ENCODE measurements around the gene CFAP45.
A peak's percentile ranks its signal among the peaks of the same experiment; 100 is the strongest.

Gene CFAP45

DNA sequence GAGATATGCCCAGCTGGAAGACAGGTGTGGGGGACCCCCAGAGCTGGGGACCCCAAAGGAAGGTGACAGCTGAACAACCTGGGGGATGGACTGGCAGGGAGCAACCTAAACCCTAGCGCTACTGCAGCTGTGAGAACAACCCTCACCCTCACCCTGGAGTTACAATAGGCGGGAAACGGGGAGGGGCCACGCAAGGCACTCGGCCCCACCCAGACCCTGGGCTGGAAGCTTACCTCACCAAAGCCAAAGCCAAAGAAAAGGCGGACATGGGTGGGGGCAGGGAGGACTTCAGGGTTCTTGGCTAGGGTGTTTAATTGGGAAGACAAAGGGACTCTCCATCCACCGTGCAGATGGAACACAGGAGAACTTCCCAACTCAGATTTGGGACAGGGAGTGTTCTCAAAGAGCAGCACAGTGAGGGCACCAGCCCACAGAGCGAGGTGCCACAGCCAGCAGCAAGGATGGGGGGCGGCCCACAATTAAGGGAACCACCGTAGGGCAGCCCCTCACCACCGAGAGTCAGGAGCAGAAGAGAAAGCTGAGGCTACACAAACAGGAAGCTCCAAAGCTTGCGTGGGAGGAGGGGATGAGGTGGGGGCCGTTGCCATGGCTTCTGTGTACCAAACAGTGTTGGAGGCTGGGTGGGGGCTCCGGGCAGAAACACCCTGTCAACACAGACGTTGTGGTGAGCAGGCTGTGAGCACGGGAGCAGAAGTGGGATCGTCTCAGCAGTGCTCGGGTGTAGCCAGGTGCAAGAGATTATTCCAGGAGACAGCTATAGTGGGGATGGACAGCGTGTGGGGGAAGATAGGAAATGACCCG is 23.4 kb upstream of the CFAP45 start:
- DNase-seq, result peak; percentile 64

GRCh38 chr1:159922511-159923202 is 22.7 kb upstream of the CFAP45 start:
- DNase-seq, result no peak

- DNase-seq, result no peak
Observed at GRCh38 chr1:159921700-159922504, 21.9 kb upstream of the CFAP45 start.

DNA sequence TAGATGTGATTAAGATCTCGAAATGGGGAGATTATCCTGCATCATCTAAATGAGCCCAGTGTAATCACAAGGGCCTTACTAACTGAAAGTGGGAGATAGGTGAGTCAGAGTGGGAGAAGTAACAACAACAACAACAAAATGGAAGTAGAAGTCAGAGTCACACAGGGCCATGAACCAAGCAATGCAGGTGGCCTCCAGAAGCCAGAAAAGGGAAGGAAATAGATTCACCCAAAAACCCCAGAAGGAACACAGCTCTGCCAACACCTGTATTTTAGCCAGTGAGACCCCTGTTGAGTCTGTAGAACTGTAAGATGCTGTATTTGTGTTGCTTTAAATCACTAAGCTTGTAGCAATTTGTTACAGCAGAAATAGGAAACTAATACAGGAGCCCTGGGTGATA is 21.3 kb upstream of the CFAP45 start:
- DNase-seq, result no peak

DNA sequence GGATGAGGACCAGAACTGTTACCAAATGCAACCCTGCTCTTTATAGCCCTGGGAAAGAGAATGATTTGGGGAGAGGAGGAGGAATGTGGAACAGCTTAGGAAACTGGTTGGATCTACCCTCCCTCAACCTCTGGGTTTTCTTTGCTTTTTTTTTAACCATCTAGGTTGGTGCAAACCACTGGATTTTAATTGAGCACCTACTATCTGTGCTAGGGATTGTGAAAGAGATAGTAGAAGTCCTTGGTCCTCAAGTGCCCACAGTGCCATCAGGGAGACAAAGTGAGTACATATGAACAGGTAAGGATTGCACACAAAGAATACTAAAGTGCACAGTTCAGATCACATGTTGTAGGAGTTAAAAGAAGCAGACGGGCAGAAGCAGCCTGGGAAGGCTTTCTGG is 20.7 kb upstream of the CFAP45 start:
- DNase-seq, result no peak

DNA sequence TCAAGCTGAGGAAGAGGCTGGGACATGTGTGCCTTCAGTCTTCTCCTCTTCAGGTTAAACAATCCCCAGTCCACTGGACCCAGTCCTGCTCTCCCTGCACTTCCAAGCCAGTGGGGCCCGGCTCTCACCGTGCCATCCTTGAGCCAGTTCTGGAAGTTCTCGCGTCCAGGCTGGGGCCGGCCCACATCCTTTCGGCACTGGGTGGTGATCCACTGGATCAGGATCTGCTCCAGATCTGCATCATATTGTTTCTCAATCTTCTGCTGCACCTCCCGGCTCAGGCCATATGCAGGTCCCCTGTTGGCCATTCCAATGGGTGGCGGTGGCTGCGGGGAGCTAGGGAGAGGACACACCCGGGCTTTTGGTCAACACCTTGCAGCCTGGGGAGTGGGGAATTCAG is 20.2 kb upstream of the CFAP45 start:
- no peak for DNase-seq

- DNase-seq, result no peak
Observed at GRCh38 chr1:159919236-159919865, 19.4 kb upstream of the CFAP45 start.

DNA sequence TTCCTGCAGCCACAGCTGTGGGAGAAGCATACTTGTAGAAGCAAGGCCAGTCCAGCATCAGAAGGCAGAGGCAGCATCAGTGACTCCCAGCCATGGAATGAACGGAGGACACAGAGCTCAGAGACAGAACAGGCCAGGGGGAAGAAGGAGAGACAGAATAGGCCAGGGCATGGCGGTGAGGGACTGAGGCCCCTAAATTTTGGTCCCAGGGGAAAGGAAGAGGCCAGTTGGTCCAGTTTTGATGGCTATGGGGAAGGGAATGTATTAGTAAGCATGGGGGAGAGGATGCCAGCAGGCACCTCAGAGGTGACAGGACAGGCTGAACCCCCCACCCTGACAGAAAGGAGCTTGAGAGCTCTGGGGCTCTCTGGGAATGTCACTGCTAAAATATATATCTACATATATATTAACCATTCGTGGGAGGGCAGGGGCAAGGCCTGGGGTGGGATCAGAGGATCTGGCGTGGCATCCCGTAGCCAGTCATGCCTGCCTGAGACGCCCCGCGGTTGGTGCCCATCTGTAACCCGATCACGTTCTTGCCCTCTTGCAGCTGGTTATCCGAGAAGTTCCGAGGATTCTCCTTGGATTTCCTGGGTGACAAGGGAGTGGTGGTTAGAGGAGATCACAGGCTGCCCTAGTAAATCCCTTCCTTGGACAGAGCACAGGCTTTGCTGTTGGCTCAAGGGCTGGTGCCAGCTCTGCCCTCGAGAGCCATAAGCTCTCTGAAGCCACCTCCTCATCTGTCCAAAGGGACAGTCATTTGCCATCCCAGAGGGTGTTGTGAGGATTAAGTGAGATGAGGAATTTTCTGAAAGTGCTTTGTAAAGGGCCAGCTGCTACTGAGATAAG is 18.6 kb upstream of the CFAP45 start:
- DNase-seq, result no peak

- no peak for DNase-seq
Observed at GRCh38 chr1:159917533-159918351, 17.8 kb upstream of the CFAP45 start.

DNA sequence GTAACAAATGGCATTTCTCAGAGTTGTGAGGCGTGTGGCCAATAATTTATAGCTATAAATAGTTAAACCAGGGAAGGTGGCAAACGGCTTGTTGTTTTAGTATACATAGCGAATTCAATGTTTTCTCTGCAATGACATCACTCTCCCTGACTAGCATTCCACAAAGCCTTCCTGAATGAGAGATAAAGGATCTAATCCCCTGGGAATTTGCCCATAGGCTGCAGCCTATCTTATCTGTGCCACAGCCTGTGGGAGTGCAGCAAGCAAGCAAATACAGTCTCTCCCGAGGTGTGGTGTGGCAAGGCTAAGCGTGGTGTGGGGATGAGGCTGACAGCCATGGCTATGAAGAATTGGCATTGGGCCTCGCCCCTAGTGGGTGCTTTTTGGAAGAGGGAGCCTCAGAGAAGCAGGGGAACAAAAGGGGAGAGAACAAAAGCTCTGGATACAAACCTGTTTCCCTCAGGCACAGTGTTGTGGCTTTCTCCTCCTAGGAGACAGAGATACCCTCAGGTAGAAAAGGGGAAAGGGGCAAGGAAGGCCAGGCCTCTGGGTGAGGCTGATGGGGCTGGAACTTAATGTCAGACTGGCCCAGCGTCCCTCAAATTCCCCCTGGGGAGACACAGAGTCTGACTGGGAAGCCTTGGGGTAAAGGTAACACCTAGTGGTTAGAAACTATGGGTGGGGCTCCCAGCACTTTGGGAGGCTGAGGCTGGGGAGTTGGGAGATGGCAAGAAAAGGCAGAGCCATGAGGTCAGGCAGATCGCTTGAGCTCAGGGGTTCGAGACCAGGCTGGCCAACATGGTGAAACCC is 16.5 kb upstream of the CFAP45 start:
- DNase-seq, result no peak

DNA sequence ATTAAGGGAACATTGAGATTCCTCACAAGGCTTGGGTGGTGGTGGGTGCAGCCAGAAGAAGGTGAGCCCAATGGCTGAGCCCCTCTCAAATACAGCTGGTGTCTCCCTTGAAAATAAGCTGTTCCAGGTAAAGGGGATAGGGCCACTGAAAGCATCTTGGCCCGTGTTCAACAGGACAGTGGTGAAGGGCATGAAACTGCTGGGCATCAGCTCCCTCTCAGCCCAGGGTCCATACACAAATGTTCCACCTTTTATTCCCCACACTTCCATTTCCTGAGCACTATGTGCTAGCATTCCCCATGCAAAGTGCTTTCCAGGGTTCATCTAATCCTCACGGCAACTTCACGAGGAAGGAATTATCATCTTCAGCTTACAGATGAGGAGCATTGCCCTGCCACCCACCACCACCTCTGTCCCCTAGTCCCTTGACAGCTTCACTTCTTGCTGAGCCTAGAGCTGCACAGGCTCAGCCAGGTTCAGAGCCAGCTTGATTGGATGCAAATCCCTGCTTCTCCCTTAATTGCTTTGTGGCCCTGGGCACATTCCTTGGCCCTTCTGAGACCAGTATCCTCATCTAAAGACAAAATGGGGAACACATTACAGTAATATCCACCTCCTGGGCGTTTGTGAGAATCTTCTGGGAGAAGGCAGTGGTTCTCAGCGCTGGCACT is 15.7 kb upstream of the CFAP45 start:
- DNase-seq, result no peak

GRCh38 chr1:159914252-159915018 is 14.5 kb upstream of the CFAP45 start:
- DNase-seq, result no peak

- DNase-seq, result no peak
Observed at GRCh38 chr1:159913451-159914192, 13.7 kb upstream of the CFAP45 start.

DNA sequence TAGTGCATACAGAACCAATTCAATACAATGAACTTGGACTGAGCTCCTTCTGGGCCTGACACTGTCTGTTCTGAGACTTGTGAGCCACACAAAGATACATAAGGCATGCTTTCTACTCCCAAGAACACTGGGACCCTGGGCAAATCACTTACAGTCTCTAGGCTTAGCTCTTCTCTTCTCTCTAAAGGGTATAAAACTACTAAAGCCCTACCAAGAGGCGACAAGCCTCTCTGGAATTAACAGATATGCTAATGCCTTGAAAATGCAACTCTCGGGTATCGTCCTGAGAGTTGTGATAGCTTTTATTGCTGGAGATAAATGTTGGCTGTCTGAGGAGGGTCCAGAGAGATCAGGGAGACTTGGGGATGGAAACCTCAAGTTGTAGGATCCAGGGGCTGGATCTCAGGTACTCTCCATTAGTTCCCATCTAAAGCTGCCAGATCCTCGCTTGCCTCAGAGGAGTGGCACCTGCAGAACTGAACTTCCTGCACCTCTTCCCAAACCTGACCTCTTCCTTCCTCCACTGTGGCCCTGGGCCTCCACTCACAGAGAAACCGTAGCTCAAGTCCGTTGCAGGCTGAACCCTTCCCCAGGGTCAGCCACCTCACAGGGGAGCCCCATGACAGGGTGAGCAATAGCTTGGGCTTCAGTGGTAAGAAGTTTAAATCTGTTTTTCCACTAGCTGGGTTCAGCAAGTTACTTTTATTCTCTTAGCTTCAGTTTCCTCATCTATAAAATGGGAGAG is 11.5 kb upstream of the CFAP45 start:
- no peak for DNase-seq

DNA sequence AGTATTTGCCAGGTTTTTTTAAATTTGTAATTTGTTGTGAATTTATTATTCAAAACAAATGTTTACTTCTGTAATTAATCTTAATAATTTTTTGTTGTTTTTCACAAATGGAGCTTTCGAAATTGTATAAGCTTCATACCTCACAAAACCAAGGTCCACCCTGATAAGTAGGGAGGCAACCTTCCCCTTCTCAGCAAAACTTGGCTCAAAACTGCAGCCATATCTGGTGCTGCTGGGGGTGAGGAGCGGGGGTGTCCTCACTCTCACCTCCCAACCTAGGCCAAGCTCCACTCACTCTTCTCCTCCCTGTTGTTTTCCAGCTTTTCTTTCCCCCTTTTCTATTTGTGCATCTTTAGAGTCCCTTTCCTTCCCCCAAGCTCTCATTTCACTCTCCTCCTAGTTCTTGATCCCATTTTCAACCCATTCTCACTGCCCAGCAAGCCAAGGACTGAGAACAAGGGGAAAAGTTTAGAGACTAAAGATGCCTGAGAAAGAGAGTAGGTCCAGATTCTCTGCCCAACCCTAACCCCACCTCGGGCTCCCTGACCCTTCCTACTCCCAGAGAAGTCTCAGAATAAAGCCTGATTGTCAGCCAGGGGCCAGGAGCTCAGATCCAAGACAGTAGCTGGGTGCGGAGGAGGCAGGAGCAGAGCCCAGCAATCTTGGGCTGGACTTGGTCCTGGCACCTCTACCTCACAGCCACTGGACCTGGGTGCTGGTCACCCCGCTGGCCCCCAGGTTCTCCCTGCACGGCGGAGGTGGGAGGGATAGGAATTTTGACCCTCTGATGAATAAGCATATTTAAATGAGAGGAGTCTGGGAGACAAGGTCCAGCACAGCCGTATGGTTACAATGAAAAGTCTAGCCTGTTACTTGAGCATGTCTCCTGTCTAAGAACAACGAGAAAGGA is 8.3 kb upstream of the CFAP45 start:
- no peak for DNase-seq

GRCh38 chr1:159906960-159907359 is 7.0 kb upstream of the CFAP45 start:
- DNase-seq, result no peak
